Amniotic epithelial cell (primary cell): Measurements from ENCODE around the gene ALPP.
"Not testable (repeated sequence)": the region's sequence is repeated elsewhere in the genome, so short reads cannot be mapped to it uniquely, and the experiment has no call there.

ENCODE experiments used
- DNase-seq: peaks from one replicate; pipeline ENCODE4 v3.0.0-alpha.2; 2010; ENCODE audit warnings: low read depth

ALPP gene

DNA sequence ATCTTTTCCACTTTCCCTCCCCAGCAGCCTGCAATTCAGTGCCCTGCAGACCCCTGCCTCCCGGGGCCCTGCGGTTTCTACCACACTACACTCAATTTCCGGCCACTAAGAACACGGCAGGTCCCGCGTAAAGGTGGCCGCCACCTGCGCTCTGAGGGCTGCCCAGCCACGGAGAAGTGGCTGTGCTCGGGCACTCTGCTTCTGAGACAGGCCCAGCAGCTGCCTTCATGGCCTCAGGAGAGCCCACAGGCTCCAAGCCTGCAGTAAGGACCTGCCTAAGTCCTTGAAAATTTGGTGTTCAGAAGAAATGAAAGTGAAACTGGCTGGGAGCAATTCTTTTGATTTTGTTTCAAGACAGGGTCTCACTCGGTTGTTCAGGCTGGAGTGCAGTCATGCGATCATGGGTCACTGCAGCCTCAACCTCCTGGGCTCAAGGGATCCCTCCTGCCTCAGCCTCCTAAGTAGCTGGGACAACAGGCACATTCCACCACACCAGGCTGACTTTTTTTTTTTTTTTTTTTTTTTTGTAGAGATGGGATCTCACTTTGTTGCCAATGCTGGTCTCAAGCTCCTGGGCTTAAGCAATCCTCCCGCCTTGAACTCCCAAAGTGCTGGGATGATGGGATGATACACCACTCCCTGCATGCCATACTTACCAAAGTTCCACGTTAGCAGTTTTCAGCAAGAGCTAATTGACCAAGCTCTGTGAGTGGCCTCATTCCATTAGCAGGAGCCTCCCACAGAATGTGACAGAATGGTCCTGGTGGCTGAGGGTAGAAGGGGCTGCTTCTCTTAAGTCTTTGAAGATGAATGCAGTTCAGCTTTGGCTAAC is 14.6 kb upstream of the ALPP start:
- DNase-seq, result peak; percentile 60

DNA sequence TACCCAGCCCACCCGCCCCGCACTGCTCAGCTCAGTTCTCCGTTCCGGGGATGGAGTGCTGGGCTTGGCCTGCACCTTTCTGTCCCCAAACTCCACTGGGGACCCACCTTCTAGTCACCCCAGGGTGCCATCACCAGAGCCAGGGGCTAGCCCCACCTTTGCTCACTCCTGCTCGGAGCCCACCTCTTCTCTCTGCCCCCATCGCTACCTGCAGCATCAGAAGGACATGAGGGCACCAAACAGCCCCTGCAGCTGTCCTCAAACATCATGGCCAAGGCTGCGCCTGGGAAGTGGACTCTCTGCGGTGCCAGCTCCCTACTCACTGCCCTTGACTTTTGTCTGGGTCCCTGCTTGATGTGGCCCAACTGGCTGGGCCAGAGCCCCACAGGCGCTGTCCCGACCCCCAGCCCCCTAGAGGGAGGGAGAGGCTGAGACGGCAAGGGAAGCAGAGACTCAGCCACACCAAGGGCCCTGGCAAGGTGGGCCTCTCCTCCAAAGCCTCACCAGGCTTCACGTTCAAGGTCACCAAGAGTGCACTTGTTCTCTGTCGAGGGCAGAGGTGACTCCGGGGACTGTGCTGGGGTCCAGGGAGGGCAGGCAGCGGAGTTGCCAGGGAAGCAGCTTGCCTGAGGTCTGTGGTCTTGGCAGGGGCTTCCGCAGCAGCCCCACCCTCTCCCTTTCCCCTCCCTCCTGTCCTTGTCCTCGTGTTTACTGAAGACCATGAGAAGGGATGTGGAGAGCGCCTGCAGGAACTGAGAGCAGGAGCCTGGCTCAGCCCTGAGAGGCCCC is 13.6 kb upstream of the ALPP start:
- DNase-seq, result not testable (repeated sequence)

DNA sequence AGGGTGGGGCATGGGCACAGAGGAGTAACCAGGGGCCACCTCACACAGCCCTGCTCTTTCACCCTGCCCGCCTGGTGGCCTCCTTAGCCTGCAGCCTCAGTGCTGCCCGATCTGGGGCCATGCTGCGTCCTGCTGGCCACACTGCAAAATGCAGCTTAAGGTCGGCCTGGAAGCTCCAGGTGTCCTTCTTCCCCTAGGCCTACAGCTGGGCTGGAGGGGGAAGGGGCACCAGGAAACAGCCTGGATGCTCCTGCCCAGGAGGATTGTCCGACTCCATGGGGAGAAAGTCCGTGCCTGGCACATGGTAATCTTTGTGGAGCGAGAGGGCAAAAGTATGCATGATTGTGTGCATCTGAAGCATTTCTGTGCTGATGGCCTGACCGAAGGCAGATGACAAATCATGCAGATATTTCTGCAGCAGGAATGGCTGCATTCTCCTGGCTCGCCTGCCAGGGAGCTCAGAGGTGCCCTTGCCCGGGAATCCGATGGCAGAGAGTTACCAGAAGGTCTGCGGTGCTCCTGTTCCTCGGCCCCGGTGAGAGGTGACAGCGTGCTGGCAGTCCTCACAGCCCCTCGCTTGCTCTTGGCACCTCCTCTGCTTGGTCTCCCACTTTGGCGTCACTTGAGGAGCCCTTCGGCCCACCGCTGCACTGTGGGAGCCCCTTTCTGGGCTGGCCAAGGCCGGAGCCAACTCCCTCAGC is 12.8 kb upstream of the ALPP start:
- DNase-seq, result peak; percentile 94

DNA sequence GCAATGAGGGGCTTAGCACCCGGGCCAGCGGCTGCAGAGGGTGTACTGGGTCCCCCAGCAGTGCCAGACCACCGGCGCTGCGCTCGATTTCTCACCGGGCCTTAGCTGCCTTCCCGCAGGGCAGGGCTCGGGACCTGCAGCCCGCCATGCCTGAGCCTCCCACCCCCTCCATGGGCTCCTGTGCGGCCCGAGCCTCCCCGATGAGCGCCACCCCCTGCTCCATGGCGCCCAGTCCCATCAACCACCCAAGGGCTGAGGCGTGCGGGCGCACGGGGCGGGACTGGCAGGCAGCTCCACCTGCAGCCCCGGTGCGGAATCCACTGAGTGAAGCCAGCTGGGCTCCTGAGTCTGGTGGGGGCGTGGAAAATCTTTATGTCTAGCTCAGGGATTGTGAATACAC is 12.1 kb upstream of the ALPP start:
- DNase-seq, result not testable (repeated sequence)

DNA sequence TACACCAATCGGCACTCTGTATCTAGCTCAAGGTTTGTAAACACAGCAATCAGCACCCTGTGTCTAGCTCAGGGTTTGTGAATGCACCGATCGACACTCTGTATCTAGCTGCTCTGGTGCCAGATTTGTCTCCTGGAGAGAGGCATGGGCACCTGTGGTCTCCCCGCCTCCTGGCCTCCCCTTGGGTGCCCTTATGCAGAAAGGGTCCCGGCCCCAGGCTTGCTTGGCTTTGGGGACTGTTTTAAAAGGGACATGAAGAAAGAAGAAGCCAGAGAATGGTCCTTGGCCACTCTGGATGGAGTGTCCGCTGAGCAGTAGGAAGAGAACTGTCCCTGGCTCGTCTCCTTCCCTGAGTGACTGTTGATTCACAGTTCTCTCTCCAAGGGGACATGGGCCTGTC is 11.5 kb upstream of the ALPP start:
- no peak for DNase-seq

DNA sequence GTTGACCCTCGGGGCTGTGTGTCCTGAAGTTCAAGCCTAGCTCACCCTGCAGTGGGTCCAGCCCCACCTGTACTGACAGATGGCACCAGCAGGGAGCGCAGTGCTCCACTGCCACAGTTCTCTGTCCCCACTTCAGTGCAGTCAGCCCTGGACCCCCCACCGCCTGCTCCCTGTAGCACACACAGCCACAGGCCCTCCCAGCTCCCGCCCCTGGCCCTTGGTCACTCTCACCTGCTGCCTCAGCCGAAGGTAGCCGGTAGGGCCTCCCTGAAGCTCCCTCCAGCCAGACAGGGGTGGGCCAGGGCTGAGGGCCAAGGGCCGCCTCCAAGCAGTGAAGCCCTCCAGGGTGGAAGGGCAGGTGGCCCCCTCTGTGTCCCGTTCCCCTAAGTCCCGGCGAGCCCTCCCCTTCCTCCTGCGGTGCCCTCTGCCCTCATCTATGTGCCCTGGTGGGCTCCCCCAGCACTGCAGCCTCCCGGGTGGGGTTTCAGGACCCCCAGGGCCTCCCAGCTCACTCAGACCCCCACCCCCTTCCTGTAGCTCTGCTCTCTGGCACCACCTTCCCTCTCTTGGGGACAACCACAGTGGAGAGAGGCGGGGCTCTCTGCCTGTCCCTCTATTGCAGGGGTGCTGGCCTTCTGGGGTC is 10.8 kb upstream of the ALPP start:
- DNase-seq, result no peak

DNA sequence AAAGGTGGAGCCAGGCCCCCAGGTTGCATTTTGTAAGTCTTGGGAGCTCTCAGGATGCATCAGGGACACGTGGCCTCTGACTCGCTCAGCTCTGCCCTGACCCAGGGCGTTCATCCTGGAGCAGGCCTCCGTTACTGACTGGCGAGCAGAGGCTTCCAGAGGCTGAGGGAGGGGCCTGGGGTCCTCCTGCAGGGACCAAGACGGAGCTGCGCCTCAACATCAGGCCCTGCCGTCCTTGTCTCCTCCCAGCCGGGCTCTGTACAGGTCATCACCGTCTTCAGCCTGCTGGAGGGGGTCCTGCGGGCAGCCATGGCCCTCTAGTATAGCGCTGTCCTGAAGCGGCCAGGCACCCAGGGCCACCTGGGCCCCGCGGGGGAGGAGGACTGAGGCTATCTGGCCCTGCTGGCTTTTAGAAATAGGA is 10.2 kb upstream of the ALPP start:
- peak; percentile 57 for DNase-seq

DNA sequence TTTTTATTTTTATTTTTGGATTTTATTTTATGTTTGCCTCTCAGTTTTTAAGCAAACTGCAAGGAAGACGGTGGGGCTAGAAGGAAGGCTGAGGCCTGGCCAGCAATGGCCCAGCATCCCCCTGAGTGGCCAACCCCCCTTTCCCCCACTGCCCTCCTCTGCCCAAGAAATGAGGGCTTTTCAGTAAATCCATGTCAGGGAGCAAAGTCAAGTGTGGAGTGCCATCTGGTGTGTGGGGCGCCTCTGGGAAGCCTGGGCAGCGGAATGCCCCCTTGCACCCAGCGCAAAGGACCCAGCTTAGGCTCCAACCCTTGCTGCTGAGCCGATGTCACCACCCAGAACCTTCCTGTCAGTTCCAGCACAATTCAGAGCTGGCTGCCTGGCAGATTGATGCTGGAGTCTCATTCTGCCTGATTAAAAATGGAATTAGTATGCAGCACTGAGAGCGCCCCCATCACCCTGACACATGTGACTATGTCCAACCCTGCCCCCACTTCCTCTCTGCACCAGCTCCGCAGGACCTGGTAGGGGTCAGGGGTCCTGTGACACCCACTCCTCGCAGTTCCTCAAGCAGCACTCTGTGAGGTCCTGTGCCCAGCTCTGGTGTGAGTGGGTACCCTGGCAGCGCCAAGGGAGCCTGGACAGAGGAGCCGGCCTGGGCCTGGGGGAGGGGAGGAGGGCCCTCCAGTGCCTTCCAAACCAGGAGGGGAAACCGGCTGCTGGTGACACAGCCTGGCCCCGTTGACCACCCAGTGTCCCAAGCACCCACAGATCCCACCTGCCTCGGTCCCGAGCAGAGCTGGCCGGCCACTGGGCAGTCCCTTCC is 9.2 kb upstream of the ALPP start:
- no peak for DNase-seq

DNA sequence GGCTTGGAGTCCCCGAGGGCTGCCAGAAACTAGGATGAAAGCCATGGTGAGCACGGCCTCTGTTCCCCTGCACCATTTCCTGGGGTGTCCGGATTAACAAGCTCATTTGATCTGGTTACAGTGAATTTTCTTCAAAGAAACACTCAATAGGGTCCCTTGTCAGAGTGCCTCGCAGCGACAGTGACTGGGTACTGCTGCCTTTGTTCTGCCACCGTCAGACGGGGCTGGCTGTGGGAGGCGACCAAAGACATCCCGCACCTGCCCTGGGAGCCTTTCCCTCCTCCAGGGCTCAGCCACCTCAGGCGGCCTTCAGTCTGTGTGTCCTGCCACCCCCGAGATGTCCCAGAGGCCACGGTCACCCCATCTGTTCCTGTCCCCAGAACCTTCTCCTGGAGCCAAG is 8.5 kb upstream of the ALPP start:
- not testable (repeated sequence) for DNase-seq

DNA sequence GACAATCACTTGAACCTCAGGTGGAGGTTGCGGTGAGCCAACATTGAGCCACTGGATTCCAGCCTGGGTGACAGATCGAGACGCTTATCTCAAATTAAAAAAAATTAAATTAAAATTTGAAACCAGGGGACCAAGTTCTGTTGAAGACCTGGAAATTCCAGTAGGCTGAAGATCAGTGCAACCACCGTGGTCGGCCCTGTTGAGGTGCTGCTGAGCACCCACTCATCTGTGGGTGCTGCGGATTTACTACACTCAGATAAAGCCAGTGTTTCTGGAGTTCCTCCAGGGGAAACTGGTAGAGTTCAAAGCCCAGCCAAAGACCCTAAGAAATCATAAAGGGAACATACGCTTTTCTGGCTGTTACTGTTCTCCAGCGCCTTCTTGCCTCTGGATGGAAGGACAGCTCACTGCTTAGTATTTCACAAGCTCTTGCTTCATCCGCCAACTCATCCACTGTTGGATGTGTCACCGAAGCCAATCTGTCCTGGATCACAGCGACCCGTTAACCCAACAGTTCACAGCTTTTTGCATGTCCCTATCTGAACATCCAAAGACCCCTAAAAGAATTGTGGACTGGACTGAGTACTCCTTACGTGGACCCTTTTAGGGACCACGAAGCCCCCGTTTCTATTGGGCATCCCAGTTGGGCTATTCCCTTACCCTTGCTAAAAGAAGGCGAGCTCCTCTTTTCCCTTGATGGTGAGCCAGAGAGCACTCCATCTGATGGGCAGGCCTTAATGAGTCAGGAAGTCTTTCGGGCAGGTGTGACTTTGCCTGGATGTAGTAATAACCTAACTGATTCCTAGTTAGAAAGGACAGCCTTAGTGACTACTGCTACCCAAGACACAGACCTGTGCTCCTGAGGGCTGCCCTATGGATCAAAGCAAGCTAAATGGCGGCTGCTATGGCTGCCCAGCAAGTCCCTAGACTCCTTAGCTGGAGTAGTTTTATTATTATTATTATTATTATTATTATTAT is 6.0 kb upstream of the ALPP start:
- DNase-seq, result peak; percentile 87

DNA sequence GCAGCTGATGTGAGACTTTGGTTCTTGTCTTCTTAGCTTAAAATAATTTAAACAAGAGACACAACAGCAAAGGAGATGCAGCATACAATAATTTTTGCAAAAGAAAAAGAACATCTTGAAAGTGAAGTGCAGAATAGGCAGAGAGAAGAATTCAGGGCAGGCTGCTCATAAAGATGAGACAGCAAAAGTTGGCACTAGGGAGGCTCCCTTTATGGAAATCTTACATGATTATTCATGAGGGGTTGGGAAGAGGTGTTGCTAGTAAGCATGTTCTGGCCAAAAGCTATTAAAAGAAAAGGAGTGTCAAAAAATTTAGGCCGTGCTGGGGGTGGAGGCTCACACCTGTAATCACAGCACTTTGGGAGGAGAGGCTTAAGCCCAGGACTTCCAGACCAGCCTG is 4.2 kb upstream of the ALPP start:
- DNase-seq, result no peak

DNA sequence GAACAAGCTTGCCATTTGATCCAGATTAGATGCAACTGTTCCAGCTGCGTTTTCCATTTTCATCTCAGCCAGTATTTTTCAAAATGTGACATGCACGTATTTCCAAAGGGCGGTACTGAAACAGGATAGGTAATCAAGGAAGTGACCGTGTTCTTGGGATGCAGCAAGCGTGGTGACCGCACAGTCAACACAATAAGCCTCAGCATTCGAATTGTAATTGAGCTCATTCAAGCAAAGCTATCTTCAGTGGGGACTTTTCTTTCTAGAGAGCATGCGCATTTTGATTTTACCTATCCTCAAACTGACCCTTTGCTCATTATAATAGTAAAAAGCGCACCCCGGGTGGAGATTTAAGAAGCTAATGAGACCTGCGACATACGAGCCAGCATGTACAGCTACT is 3.4 kb upstream of the ALPP start:
- DNase-seq, result no peak

DNA sequence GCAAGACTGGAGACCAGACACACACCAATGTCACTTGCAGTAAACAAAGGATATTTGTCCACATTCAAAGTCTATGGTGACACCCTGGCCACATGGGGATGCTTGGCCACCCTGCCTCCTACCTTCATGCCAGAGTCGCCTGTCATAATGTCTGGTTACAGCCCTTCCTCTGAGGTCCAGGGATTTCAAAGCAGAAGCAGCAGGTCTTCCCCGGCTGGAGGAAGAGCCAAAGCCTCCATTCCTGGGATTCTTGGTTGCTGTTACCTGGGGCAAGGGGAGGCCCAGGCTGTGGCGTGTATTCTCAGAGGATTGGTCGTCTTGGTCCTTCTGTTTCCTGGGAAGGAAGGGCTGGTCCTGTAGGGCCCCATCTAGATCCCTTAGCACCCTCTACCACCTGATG is 2.3 kb upstream of the ALPP start:
- no peak for DNase-seq

DNA sequence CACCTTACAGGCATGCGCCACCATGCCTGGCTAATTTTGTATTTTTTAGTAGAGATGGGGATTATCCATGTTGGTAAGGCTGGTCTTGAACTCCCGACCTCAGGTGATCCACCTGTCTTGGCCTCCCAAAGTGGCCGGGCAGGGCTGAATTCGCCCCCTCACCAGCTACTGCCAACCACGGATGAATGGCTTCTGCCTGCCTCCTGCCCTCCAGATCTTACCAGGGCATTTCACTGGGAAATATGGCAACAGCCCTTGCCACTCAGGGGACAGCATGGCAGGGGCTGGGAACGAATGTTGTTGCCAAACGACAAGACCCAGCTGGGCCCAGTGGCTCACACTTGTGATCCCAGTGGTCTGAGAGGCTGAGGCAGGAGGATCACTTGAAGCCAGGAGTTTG is 1.8 kb upstream of the ALPP start:
- DNase-seq, result no peak

DNA sequence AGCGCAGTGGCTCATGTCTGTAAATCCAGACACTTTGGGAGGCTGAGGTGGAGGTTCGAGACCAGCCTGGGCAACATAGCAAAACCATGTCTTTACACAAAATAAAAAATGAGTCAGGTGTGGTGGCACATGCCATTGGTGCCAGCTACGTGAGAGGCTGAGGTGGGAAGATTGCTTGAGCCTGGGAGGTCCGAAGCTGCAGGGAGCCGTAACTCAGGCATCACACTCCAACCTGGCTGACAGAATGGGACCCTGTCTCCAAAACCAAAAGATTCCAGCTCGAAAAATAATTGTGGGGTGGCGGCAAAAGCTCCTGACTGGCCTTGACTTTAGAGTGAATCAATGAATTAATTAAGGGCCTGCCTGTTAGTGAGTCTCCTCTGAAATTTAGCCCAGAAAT is 1.2 kb upstream of the ALPP start:
- no peak for DNase-seq

DNA sequence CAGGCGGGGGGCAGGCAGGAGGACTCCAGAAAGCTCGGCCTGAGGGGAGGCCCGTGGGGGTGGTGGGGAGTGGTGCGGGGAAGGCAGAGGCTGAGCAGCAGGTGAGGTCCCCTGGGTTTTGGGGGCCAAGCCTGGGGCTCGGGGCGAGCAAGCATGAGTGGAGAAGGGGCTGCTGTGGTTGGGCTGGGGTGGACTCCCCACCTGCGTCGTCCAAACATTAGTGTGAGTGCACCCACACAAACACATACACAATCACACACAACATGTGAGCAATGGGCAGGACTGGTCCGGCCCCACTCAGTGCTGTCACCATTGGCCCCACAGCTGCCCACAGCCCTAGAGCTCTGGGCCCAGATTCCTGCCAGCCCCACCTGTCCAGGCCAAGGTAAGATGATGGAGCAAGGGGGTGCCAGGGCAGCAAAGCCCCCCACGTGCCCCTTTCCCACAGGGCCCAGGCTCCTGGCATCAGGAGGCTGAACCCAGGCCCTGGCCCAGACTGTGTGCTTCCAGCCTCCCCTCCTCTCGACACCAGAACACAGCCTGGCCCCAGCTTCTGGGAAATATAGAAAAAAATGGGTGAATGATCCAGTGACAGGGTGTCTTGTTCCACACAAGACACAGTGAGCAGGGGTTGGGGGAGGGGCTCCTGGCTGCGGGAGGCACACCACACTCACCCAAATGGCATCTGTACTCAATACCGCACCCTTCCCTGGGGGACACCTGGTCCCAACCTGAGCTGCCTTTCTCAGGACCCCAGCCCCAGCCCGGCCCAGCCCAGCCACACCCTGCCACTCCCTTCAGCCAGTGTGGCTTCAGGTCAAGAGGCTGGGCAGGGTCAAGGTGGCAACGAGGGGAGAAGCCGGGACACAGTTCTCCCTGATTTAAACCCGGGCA is 463 bp upstream of the ALPP start:
- DNase-seq, result no peak

DNA sequence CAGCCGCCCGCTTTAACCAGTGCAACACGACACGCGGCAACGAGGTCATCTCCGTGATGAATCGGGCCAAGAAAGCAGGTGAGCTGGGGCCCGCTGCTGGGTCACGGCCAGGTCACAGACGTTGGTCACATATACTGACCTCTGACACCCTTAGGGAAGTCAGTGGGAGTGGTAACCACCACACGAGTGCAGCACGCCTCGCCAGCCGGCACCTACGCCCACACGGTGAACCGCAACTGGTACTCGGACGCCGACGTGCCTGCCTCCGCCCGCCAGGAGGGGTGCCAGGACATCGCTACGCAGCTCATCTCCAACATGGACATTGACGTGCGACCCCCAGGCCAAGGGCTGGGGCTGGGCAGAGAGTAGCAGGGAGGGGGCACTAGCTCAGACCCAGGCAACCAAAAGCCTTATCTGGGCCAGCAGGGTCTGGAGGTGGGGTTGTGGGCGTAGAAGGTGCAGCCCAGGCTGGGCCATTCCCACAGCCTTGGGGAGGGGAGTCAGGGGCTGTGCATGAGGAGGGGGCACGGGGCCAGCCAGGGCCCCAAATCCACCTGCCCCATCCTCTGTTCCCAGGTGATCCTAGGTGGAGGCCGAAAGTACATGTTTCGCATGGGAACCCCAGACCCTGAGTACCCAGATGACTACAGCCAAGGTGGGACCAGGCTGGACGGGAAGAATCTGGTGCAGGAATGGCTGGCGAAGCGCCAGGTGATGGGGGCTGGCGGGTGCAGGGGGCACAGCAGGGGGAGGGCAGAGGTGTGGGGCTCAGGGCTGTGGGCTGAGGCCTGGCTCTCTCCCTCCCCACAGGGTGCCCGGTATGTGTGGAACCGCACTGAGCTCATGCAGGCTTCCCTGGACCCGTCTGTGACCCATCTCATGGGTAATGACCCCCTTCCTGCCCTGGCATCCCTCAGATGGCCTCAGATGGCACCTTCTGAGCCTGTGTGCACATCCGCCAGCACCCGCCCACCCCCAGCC is 1.3 kb downstream of the ALPP start:
- not testable (repeated sequence) for DNase-seq
